NCI-H526 treated with DMSO at 0.1 percent for 48 hours (cell line): Measurements from ENCODE around the gene VSTM2B.
"Not testable (repeated sequence)": the region's sequence is repeated elsewhere in the genome, so short reads cannot be mapped to it uniquely, and the experiment has no call there.

ENCODE experiments used
- DNase-seq: peaks from one replicate; lab custom pipeline; 2025; lab: John Stamatoyannopoulos, UW

VSTM2B gene

GRCh38 chr19:29530540-29531457, 5.0 kb downstream of the VSTM2B start:
- DNase-seq, result no peak

- DNase-seq, result no peak
These were observed 5.7 kb downstream of the VSTM2B start for GRCh38 chr19:29531458-29532025.

- no peak for DNase-seq
These were observed 6.3 kb downstream of the VSTM2B start for GRCh38 chr19:29532097-29532496.

GRCh38 chr19:29532956-29533355, 7.2 kb downstream of the VSTM2B start:
- no peak for DNase-seq

GRCh38 chr19:29533578-29534544, 8.1 kb downstream of the VSTM2B start:
- no peak for DNase-seq

GRCh38 chr19:29535214-29535831, 9.5 kb downstream of the VSTM2B start:
- no peak for DNase-seq

- DNase-seq, result no peak
These were observed 10.3 kb downstream of the VSTM2B start for GRCh38 chr19:29535984-29536508.

- no peak for DNase-seq
These were observed 11.4 kb downstream of the VSTM2B start for GRCh38 chr19:29537181-29537580.

- DNase-seq, result no peak
These were observed 11.8 kb downstream of the VSTM2B start for GRCh38 chr19:29537601-29538000.

GRCh38 chr19:29538146-29538545, 12.4 kb downstream of the VSTM2B start:
- no peak for DNase-seq

GRCh38 chr19:29538651-29539050, 12.9 kb downstream of the VSTM2B start:
- no peak for DNase-seq

- DNase-seq, result no peak
These were observed 13.3 kb downstream of the VSTM2B start for GRCh38 chr19:29539131-29539530.

- no peak for DNase-seq
These were observed 13.9 kb downstream of the VSTM2B start for GRCh38 chr19:29539670-29540069.

GRCh38 chr19:29540114-29540513, 14.3 kb downstream of the VSTM2B start:
- DNase-seq, result no peak

- no peak for DNase-seq
These were observed 15.9 kb downstream of the VSTM2B start for GRCh38 chr19:29541473-29542253.

- DNase-seq, result no peak
These were observed 16.5 kb downstream of the VSTM2B start for GRCh38 chr19:29542327-29542726.

- no peak for DNase-seq
These were observed 17.0 kb downstream of the VSTM2B start for GRCh38 chr19:29542776-29543175.

- DNase-seq, result no peak
These were observed 17.6 kb downstream of the VSTM2B start for GRCh38 chr19:29543381-29543780.

- no peak for DNase-seq
These were observed 19.0 kb downstream of the VSTM2B start for GRCh38 chr19:29544656-29545360.

GRCh38 chr19:29545447-29545846, 19.7 kb downstream of the VSTM2B start:
- DNase-seq, result not testable (repeated sequence)
